ENCODE results near the gene MMP25. TPM values are rescaled to one million over a fixed set of nuclear protein-coding genes. Genes with fewer than 3 reads are reported as not detected.
"Not testable (repeated sequence)": the region's sequence is repeated elsewhere in the genome, so short reads cannot be mapped to it uniquely, and the experiment has no call there.

Gene MMP25
- total RNA-seq, 1 experiment from 2014 or later, result 0.26 TPM

GRCh38 chr16:3051009-3051408 lies 4.6 kb downstream of the MMP25 start:
- TF ChIP-seq, protein P1, sequence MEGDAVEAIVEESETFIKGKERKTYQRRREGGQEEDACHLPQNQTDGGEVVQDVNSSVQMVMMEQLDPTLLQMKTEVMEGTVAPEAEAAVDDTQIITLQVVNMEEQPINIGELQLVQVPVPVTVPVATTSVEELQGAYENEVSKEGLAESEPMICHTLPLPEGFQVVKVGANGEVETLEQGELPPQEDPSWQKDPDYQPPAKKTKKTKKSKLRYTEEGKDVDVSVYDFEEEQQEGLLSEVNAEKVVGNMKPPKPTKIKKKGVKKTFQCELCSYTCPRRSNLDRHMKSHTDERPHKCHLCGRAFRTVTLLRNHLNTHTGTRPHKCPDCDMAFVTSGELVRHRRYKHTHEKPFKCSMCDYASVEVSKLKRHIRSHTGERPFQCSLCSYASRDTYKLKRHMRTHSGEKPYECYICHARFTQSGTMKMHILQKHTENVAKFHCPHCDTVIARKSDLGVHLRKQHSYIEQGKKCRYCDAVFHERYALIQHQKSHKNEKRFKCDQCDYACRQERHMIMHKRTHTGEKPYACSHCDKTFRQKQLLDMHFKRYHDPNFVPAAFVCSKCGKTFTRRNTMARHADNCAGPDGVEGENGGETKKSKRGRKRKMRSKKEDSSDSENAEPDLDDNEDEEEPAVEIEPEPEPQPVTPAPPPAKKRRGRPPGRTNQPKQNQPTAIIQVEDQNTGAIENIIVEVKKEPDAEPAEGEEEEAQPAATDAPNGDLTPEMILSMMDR (IDR thresholded peaks at IDR 0.05; ENCODE audit: unreplicated experiment), result no peak
- no TSS peak for BruUV-seq (replicated peaks)
- no peak for DNase-seq (ENCODE audit: unreplicated experiment)
- H3K4me3 Mint-ChIP-seq (ENCODE audit: unreplicated experiment), result no peak overlapping the region
- no peaks in the 10 kb centered on the region for H3K4me1 Mint-ChIP-seq (ENCODE audit: insufficient read depth, unreplicated experiment)
- intact Hi-C loops (cut with micrococcal nuclease), result no loop called here
- H3K27ac Mint-ChIP-seq (ENCODE audit: low read depth, unreplicated experiment), result no peak overlapping the region
- H3K27me3 Mint-ChIP-seq (ENCODE audit: insufficient read depth, unreplicated experiment), result peaks cover 38% of the 10 kb centered on the region
- ChIA-PET POLR2A (interaction anchor here (0.6 to 1.3 kb wide), 2 partner anchors 9 to 896 kb away, joined by 3 to 4 read pairs; partner anchors contain the start of gene TRAF7), CTCF (interaction anchor here (0.6 to 5.8 kb wide), 5 partner anchors 21 to 90 kb away, joined by 3 to 51 read pairs (median 4); no protein-coding TSS in a partner anchor)
- H3K36me3 Mint-ChIP-seq (ENCODE audit: insufficient read depth, unreplicated experiment), result no peaks in the 10 kb centered on the region
- no peaks in the 10 kb centered on the region for H3K9me3 Mint-ChIP-seq (ENCODE audit: unreplicated experiment)

GRCh38 chr16:3051494-3051893 lies 5.1 kb downstream of the MMP25 start:
- BruUV-seq (replicated peaks), result no TSS peak
- intact Hi-C loops (cut with micrococcal nuclease), result no loop called here
- Mint-ChIP-seq H3K4me3 (ENCODE audit: unreplicated experiment) (no peak overlapping the region), H3K4me1 (ENCODE audit: insufficient read depth, unreplicated experiment) (no peaks in the 10 kb centered on the region), H3K9me3 (ENCODE audit: unreplicated experiment) (no peaks in the 10 kb centered on the region), H3K36me3 (ENCODE audit: insufficient read depth, unreplicated experiment) (no peaks in the 10 kb centered on the region), H3K27me3 (ENCODE audit: insufficient read depth, unreplicated experiment) (peaks cover 38% of the 10 kb centered on the region), H3K27ac (ENCODE audit: low read depth, unreplicated experiment) (no peak overlapping the region)
- no peak for DNase-seq (ENCODE audit: unreplicated experiment)
- POLR2A ChIA-PET, result interaction anchor here (0.6 kb wide), 1 partner anchor 896 kb away, joined by 3 read pairs; the partner anchor contains the start of gene TRAF7
- CTCF ChIA-PET, result interaction anchor here (0.7 to 5.8 kb wide), 4 partner anchors 21 to 90 kb away, joined by 3 to 51 read pairs (median 4); no protein-coding TSS in a partner anchor
- TF ChIP-seq, protein P1 (IDR thresholded peaks at IDR 0.05; ENCODE audit: unreplicated experiment), result no peak

GRCh38 chr16:3052571-3053329 lies 6.4 kb downstream of the MMP25 start:
- BruUV-seq (replicated peaks); DNase-seq (ENCODE audit: unreplicated experiment); CTCF ChIA-PET; H3K4me1 Mint-ChIP-seq (ENCODE audit: insufficient read depth, unreplicated experiment); intact Hi-C loops (cut with micrococcal nuclease); H3K27ac Mint-ChIP-seq (ENCODE audit: low read depth, unreplicated experiment); H3K4me3 Mint-ChIP-seq (ENCODE audit: unreplicated experiment); H3K9me3 Mint-ChIP-seq (ENCODE audit: unreplicated experiment); H3K36me3 Mint-ChIP-seq (ENCODE audit: insufficient read depth, unreplicated experiment): not testable (repeated sequence)
- POLR2A ChIA-PET, result interaction anchor here (0.7 kb wide), 1 partner anchor 11 kb away, joined by 3 read pairs; no protein-coding TSS in a partner anchor
- H3K27me3 Mint-ChIP-seq (ENCODE audit: insufficient read depth, unreplicated experiment), result peaks cover 37% of the 10 kb centered on the region

DNA sequence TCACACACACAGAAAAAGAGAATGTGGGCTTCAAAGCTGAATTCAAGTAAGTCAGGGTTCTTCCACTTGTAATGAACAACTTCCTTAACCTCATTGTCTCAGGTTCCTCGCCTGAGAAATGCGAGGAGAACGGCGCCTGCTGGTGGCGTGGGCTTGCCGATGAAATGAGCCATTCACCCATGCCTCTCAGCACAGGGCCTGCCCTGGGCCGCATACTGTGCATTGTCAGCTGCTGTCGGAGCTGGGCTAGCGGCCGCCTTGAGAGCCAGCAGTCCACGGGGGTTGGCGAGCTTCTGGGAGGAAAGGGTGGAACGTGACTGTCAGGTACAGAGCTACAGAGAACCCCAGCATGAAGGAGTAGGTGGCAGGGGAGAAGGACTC lies 7.0 kb downstream of the MMP25 start:
- H3K27me3 Mint-ChIP-seq (ENCODE audit: insufficient read depth, unreplicated experiment), result peaks cover 31% of the 10 kb centered on the region
- POLR2A ChIA-PET, result interaction anchor here (0.7 kb wide), 1 partner anchor 11 kb away, joined by 3 read pairs; no protein-coding TSS in a partner anchor
- H3K36me3 Mint-ChIP-seq (ENCODE audit: insufficient read depth, unreplicated experiment); H3K4me1 Mint-ChIP-seq (ENCODE audit: insufficient read depth, unreplicated experiment); BruUV-seq (replicated peaks); H3K27ac Mint-ChIP-seq (ENCODE audit: low read depth, unreplicated experiment); DNase-seq (ENCODE audit: unreplicated experiment); H3K9me3 Mint-ChIP-seq (ENCODE audit: unreplicated experiment); H3K4me3 Mint-ChIP-seq (ENCODE audit: unreplicated experiment); intact Hi-C loops (cut with micrococcal nuclease); CTCF ChIA-PET: not testable (repeated sequence)

All from MCF 10A (cell line).